HCT116 (cell line): ENCODE data around the gene RBM20. TPM values are rescaled to one million over a fixed set of nuclear protein-coding genes. Genes with fewer than 3 reads are reported as not detected.

ENCODE experiments used
- ATAC-seq: fragments of 200-7000 bp; cut with Tn5 transposase; 2 replicates; pipeline ENCODE4 v1.9.1; 2020; ENCODE audit warnings: mild to moderate bottlenecking, moderate library complexity
- BruUV-seq: library from RNA; stranded (reverse); fragments of 400-500 nt; replicated peaks from 2 replicates; lab custom pipeline; 2021; lab: Mats Ljungman, UMichigan
- CTCF ChIA-PET: fragments of 300-600 bp; sonication (Branson Sonifier 250); formaldehyde crosslinking; loops from one replicate; lab custom pipeline; 2021; ENCODE audit warnings: antibody characterized with exemption; lab: Charles Lee
- POLR2A ChIA-PET: fragments of 300-600, 350-600 bp; sonication (Branson Sonifier 250); formaldehyde crosslinking; loops from one replicate; lab custom pipeline; 2021; ENCODE audit warnings: antibody characterized with exemption; lab: Charles Lee
- RAD21 ChIA-PET, 2 experiments: fragments of 300-600 bp; sonication (Branson Sonifier 250); formaldehyde crosslinking; loops; one replicate each; lab custom pipeline; 2023; ENCODE audit warnings: low total read pairs in 2 of 2; ENCODE audit not compliant: uncharacterized antibody in 2 of 2, unreplicated experiment in 2 of 2, low non-redundant PET in 1 of 2; lab: Charles Lee
- DNase-seq: peaks from one replicate; pipeline ENCODE4 v3.0.0-alpha.2; 2010; ENCODE audit warnings: low read depth, low spot score
- H2AFZ ChIP-seq: fragments of 200-600 bp; shearing (Covaris generic), sonication (generic); 2 replicates; pipeline ENCODE4 v1.6.1; 2017; ENCODE audit warnings: low read depth, mixed run types, mixed read lengths, antibody characterized with exemption, low read length; ENCODE audit not compliant: poor library complexity, severe bottlenecking
- H3K27ac ChIP-seq: 2 replicates; pipeline ENCODE4 v1.5.1; 2012; ENCODE audit warnings: low read depth, low read length
- H3K27me3 ChIP-seq: fragments of 200-600 bp; sonication (generic); 2 replicates; pipeline ENCODE4 v1.6.1; 2016; ENCODE audit warnings: mixed run types, low read length, mixed read lengths; ENCODE audit not compliant: insufficient read depth
- H3K36me3 ChIP-seq, 2 experiments: fragments of 200-500 bp in 1 of 2; fragments of 200-600 bp in 1 of 2; sonication (Bioruptor generic) in 1 of 2; sonication (generic) in 1 of 2; 2 replicates each; pipeline versions ENCODE4 v1.5.1 to v1.6.1; 2014 to 2016; ENCODE audit warnings: low read length in 2 of 2, inconsistent platforms in 1 of 2, mixed read lengths in 1 of 2, mixed run types in 1 of 2; ENCODE audit not compliant: insufficient read depth in 2 of 2, control insufficient read depth in 1 of 2
- H3K4me1 ChIP-seq, 2 experiments: fragments of 200-600 bp in 1 of 2; sonication (generic) in 1 of 2; 2 replicates each; pipeline versions ENCODE4 v1.5.1 to v1.6.1; 2012 to 2017; ENCODE audit warnings: low read length in 2 of 2, inconsistent platforms in 1 of 2, mild to moderate bottlenecking in 1 of 2, mixed read lengths in 1 of 2, mixed run types in 1 of 2, moderate library complexity in 1 of 2; ENCODE audit not compliant: insufficient read depth in 2 of 2, control insufficient read depth in 1 of 2
- H3K4me2 ChIP-seq: fragments of 200-600 bp; sonication (generic); 2 replicates; pipeline ENCODE4 v1.6.1; 2017; ENCODE audit warnings: mixed run types, low read length, mixed read lengths
- H3K4me3 ChIP-seq, 2 experiments: fragments of 200-600 bp in 1 of 2; sonication (generic) in 1 of 2; replicated peaks in 1 of 2; 2 replicates each; pipeline ENCODE4 v1.5.1; 2011 to 2016; ENCODE audit warnings: low read length in 2 of 2, control low read depth in 1 of 2, low read depth in 1 of 2, mild to moderate bottlenecking in 1 of 2, mixed read lengths in 1 of 2, mixed run types in 1 of 2
- H3K79me2 ChIP-seq: fragments of 200-600 bp; sonication (generic); 2 replicates; pipeline ENCODE4 v1.6.1; 2017; ENCODE audit warnings: mild to moderate bottlenecking, mixed run types, low read length, moderate library complexity, mixed read lengths; ENCODE audit not compliant: insufficient read depth
- H3K9ac ChIP-seq: fragments of 200-600 bp; sonication (generic); 2 replicates; pipeline ENCODE4 v1.6.1; 2016; ENCODE audit warnings: low read length, mixed read lengths
- H3K9me2 ChIP-seq: fragments of 200-600 bp; sonication (generic), shearing (Covaris generic); 2 replicates; pipeline ENCODE4 v1.6.1; 2017; ENCODE audit warnings: mixed run types, mild to moderate bottlenecking, moderate library complexity; ENCODE audit not compliant: insufficient read depth
- H3K9me3 ChIP-seq, 2 experiments: fragments of 200-500 bp in 1 of 2; fragments of 200-600 bp in 1 of 2; sonication (Bioruptor generic) in 1 of 2; sonication (generic) in 1 of 2; 2 replicates each; pipeline ENCODE4 v1.6.1; 2014 to 2017; ENCODE audit warnings: low read length in 2 of 2, mixed read lengths in 2 of 2, inconsistent platforms in 1 of 2, low read depth in 1 of 2, mild to moderate bottlenecking in 1 of 2, mixed run types in 1 of 2, moderate library complexity in 1 of 2; ENCODE audit not compliant: control insufficient read depth in 1 of 2, insufficient read depth in 1 of 2
- H4K20me1 ChIP-seq: fragments of 200-600 bp; sonication (generic), shearing (Covaris generic); 2 replicates; pipeline ENCODE4 v1.6.1; 2017; ENCODE audit warnings: mixed run types, mild to moderate bottlenecking, moderate library complexity; ENCODE audit not compliant: insufficient read depth
- EZH2 ChIP-seq: fragments of 200-600 bp; sonication (generic); IDR thresholded peaks from 2 replicates; pipeline ENCODE4 v1.6.1; 2017; ENCODE audit warnings: antibody characterized with exemption, mixed run types
- POLR2AphosphoS5 ChIP-seq: IDR thresholded peaks from 2 replicates; pipeline ENCODE4 v1.6.1; 2011; ENCODE audit warnings: mild to moderate bottlenecking, low read depth, low read length, moderate library complexity
- RAD21 ChIP-seq: IDR thresholded peaks from 2 replicates; pipeline ENCODE4 v1.6.1; 2012; ENCODE audit warnings: low read depth, mild to moderate bottlenecking
- SP1 ChIP-seq: IDR thresholded peaks from 2 replicates; pipeline ENCODE4 v1.6.1; 2012; ENCODE audit warnings: low read depth
- TCF7L2 ChIP-seq: IDR thresholded peaks from 2 replicates; pipeline ENCODE4 v1.7.0; 2011; ENCODE audit warnings: borderline replicate concordance, inconsistent platforms; ENCODE audit not compliant: insufficient read depth, insufficient read length; ENCODE audit errors: extremely low read depth
- ZNF274 ChIP-seq: fragments of 200-500 bp; sonication (Bioruptor generic); IDR thresholded peaks from 2 replicates; pipeline ENCODE4 v1.6.1; 2014; ENCODE audit warnings: mild to moderate bottlenecking, low read depth, low read length, inconsistent platforms
- intact Hi-C: fragments of 100-400 bp; cut with micrococcal nuclease; formaldehyde crosslinking; loops from 2 replicates; pipeline ENCODE4 v1.10.0; 2022
- total RNA-seq: library from RNA; stranded (reverse); gene quantifications from one replicate; pipeline ENCODE4 v1.2.1, GENCODE V29; 2021; ENCODE audit not compliant: unreplicated experiment
- TF ChIP-seq, protein P1 (sequence below), 3 experiments: fragments of 200-600 bp in 1 of 3; sonication (generic) in 1 of 3; IDR thresholded peaks in 2 of 3; conservative IDR thresholded peaks in 1 of 3; 2 replicates each; pipeline ENCODE4 v1.5.1; 2012 to 2017; ENCODE audit warnings: low read depth in 2 of 3, low read length in 2 of 3, antibody characterized with exemption in 1 of 3, borderline replicate concordance in 1 of 3, control low read depth in 1 of 3, mild to moderate bottlenecking in 1 of 3, mixed read lengths in 1 of 3, mixed run types in 1 of 3, moderate library complexity in 1 of 3; ENCODE audit not compliant: insufficient read depth in 1 of 3

RBM20 gene
- total RNA-seq, 1 experiment from 2014 or later = 2.0 TPM

- Histone ChIP-seq H3K27me3 (no peaks in the 10 kb centered on the region), H3K4me2 (no peak overlapping the region), H3K9ac (no peak overlapping the region), H3K27ac (no peak overlapping the region), H3K36me3 (no peaks in the 10 kb centered on the region), H3K9me3 (no peaks in the 10 kb centered on the region), H3K9me2 (no peaks in the 10 kb centered on the region), H3K4me3 (no peak overlapping the region), H4K20me1 (no peaks in the 10 kb centered on the region), H3K4me1 (peaks cover 36 to 40% of the 10 kb centered on the region in 2 experiments), H2AFZ (no peak overlapping the region), H3K79me2 (no peaks in the 10 kb centered on the region)
- RAD21 ChIA-PET = no interaction called here
- no peak for TF ChIP-seq SP1
- no TSS peak for BruUV-seq
- ATAC-seq (no peak), DNase-seq (no peak)
- intact Hi-C loops = no loop called here
- CTCF ChIA-PET = interaction anchor here (1.1 kb wide), 1 partner anchor 25 kb away, joined by 3 read pairs; no protein-coding TSS in a partner anchor
- POLR2A ChIA-PET = no interaction called here
These were observed 127.9 kb downstream of the RBM20 start for GRCh38 chr10:110771991-110772390.

GRCh38 chr10:110772454-110773025 is 128.4 kb downstream of the RBM20 start:
- BruUV-seq = no TSS peak
- Histone ChIP-seq H3K27me3 (no peaks in the 10 kb centered on the region), H3K4me1 (peaks cover 36 to 40% of the 10 kb centered on the region in 2 experiments), H3K4me2 (peak overlapping the region; percentile 20), H3K79me2 (no peaks in the 10 kb centered on the region), H3K9ac (peak overlapping the region; percentile 4; the same call in 1 of the 2 replicates), H3K4me3 (no peak overlapping the region), H2AFZ (no peak overlapping the region), H3K36me3 (no peaks in the 10 kb centered on the region), H3K27ac (no peak overlapping the region), H3K9me2 (no peaks in the 10 kb centered on the region), H3K9me3 (no peaks in the 10 kb centered on the region), H4K20me1 (no peaks in the 10 kb centered on the region)
- ChIA-PET CTCF (interaction anchor here (1.6 kb wide), 1 partner anchor 26 kb away, joined by 3 read pairs; no protein-coding TSS in a partner anchor), POLR2A (no interaction called here), RAD21 (no interaction called here)
- intact Hi-C loops = no loop called here
- no peak for TF ChIP-seq POLR2AphosphoS5
- no peak for TF ChIP-seq TCF7L2
- TF ChIP-seq, protein P1, sequence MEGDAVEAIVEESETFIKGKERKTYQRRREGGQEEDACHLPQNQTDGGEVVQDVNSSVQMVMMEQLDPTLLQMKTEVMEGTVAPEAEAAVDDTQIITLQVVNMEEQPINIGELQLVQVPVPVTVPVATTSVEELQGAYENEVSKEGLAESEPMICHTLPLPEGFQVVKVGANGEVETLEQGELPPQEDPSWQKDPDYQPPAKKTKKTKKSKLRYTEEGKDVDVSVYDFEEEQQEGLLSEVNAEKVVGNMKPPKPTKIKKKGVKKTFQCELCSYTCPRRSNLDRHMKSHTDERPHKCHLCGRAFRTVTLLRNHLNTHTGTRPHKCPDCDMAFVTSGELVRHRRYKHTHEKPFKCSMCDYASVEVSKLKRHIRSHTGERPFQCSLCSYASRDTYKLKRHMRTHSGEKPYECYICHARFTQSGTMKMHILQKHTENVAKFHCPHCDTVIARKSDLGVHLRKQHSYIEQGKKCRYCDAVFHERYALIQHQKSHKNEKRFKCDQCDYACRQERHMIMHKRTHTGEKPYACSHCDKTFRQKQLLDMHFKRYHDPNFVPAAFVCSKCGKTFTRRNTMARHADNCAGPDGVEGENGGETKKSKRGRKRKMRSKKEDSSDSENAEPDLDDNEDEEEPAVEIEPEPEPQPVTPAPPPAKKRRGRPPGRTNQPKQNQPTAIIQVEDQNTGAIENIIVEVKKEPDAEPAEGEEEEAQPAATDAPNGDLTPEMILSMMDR (IDR thresholded peaks at IDR 0.05 in 2 of 3, conservative IDR thresholded peaks at IDR 0.05 in 1 of 3; ENCODE audit: borderline replicate concordance in 1 of 3, insufficient read depth in 1 of 3, low read depth in 2 of 3, low read length in 2 of 3) = no peak
- no peak for TF ChIP-seq ZNF274
- no peak for TF ChIP-seq RAD21
- TF ChIP-seq EZH2 = no peak
- no peak for ATAC-seq
- DNase-seq = no peak
